ENCODE results near the gene AGAP1. TPM values are rescaled to one million over a fixed set of nuclear protein-coding genes. Genes with fewer than 3 reads are reported as not detected.

Gene AGAP1
- total RNA-seq, 1 donor from 2014 or later = 54.7 TPM

DNA sequence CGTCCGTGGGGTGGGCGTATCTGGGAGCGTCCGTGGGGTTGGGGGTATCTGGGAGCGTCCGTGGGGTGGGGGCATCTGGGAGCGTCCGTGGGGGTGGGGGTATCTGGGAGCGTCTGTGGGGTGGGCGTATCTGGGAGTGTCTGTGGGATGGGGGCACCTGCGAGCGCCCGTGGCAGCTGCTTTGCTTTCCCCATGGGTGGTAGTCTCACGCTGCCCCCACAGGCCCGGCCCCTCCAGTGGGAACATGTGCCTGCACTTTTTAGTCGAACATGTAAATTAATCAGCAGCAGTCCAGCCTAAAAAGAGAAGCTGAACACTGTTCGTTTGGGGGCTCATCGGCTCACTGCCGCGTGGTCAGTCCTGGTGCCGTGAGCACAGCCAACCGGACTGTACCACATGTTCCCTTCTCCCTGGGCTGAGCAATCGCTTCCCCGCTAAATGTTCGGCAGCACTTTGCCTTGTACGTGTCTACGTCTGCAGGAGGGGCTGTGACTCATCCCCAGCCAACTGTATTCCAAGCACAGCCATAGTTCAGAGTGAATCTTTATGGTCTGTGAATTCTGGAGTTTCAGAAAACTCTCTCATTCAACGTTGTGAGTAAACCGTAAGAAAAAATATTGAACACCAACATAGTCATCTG lies 271.5 kb downstream of the AGAP1 start:
- DNase-seq (ENCODE audit: low read depth, low spot score) = no peak
- TF ChIP-seq CTCF (conservative IDR thresholded peaks at IDR 0.05) = no peak
- Mint-ChIP-seq H3K36me3 (ENCODE audit: low read depth) (peaks cover 4% of the 10 kb centered on the region), H3K4me3 (no peak overlapping the region), H3K27me3 (ENCODE audit: low read depth) (no peaks in the 10 kb centered on the region), H3K4me1 (peaks cover 4% of the 10 kb centered on the region), H3K27ac (ENCODE audit: unreplicated experiment) (no peak overlapping the region), H3K9me3 (no peaks in the 10 kb centered on the region)

DNA sequence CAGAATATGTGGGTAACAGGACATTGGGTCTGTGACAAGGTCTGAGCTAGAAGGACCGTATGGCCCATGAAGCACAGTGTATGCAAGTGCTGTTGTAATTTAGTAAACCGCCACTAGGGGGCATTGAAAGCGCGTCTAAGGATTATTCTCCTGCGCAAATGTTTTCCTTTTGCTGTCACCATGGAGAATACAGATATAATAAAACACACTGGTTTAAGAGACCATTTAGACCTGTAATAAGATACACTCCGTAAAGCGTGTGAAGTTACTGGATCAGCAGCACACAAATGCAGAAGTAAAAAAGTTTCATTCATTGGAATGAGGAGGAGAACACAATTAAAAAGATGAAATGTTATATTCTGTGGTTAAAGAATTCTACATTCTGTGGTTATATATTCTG lies 272.4 kb downstream of the AGAP1 start:
- no peak overlapping the region for H3K4me3 Mint-ChIP-seq
- TF ChIP-seq CTCF (conservative IDR thresholded peaks at IDR 0.05) = peak; percentile 94
- peaks cover 4% of the 10 kb centered on the region for H3K4me1 Mint-ChIP-seq
- peaks cover 4% of the 10 kb centered on the region for H3K36me3 Mint-ChIP-seq (ENCODE audit: low read depth)
- H3K27ac Mint-ChIP-seq (ENCODE audit: unreplicated experiment) = no peak overlapping the region
- no peaks in the 10 kb centered on the region for H3K27me3 Mint-ChIP-seq (ENCODE audit: low read depth)
- no peaks in the 10 kb centered on the region for H3K9me3 Mint-ChIP-seq
- peak; percentile 77 for DNase-seq (ENCODE audit: low read depth, low spot score)

GRCh38 chr2:235768606-235769005 lies 274.8 kb downstream of the AGAP1 start:
- Mint-ChIP-seq H3K27me3 (ENCODE audit: low read depth) (no peaks in the 10 kb centered on the region), H3K36me3 (ENCODE audit: low read depth) (peaks cover 9% of the 10 kb centered on the region), H3K4me1 (peaks cover 17% of the 10 kb centered on the region), H3K27ac (ENCODE audit: unreplicated experiment) (no peak overlapping the region), H3K9me3 (no peaks in the 10 kb centered on the region), H3K4me3 (no peak overlapping the region)
- TF ChIP-seq CTCF (conservative IDR thresholded peaks at IDR 0.05) = no peak
- DNase-seq (ENCODE audit: low read depth, low spot score) = no peak

- Mint-ChIP-seq H3K27ac (ENCODE audit: unreplicated experiment) (no peak overlapping the region), H3K9me3 (no peaks in the 10 kb centered on the region)
- no peak for TF ChIP-seq CTCF (conservative IDR thresholded peaks at IDR 0.05)
Measured at GRCh38 chr2:235769046-235769445, 275.2 kb downstream of the AGAP1 start.

GRCh38 chr2:235770909-235771820 lies 277.3 kb downstream of the AGAP1 start:
- Mint-ChIP-seq H3K36me3 (ENCODE audit: low read depth) (peaks cover 7% of the 10 kb centered on the region), H3K27me3 (ENCODE audit: low read depth) (no peaks in the 10 kb centered on the region), H3K27ac (ENCODE audit: unreplicated experiment) (no peak overlapping the region), H3K4me1 (peaks cover 28% of the 10 kb centered on the region), H3K4me3 (no peak overlapping the region), H3K9me3 (no peaks in the 10 kb centered on the region)
- DNase-seq (ENCODE audit: low read depth, low spot score) = no peak
- no peak for TF ChIP-seq CTCF (conservative IDR thresholded peaks at IDR 0.05)

More at GRCh38 chr2:235769046-235769445, 275.2 kb downstream of the AGAP1 start:
- Mint-ChIP-seq H3K27me3 (ENCODE audit: low read depth) (no peaks in the 10 kb centered on the region), H3K4me3 (no peak overlapping the region), H3K36me3 (ENCODE audit: low read depth) (peaks cover 9% of the 10 kb centered on the region), H3K4me1 (peaks cover 22% of the 10 kb centered on the region)
- DNase-seq (ENCODE audit: low read depth, low spot score) = no peak

Data from neural crest cell (in vitro differentiated cells).